Measurements from ENCODE around the gene PCDHGB2.
"Not testable (repeated sequence)": the region's sequence is repeated elsewhere in the genome, so short reads cannot be mapped to it uniquely, and the experiment has no call there.

The PCDHGB2 gene

GRCh38 chr5:141359790-141360426 lies at the start of gene PCDHGB2:
Gene PCDHGB2 (plus strand): TSS chr5:141359994. CDS start chr5:141360136, 142 bp downstream.
- DNase-seq, result no peak

GRCh38 chr5:141313711-141314110 lies 46.1 kb upstream of the PCDHGB2 start:
- no peak for DNase-seq

GRCh38 chr5:141316963-141317362 lies 42.8 kb upstream of the PCDHGB2 start:
- not testable (repeated sequence) for DNase-seq

- DNase-seq, result no peak
Observed at GRCh38 chr5:141319202-141319601, 40.6 kb upstream of the PCDHGB2 start.

GRCh38 chr5:141319699-141320098 lies 40.1 kb upstream of the PCDHGB2 start:
- no peak for DNase-seq

GRCh38 chr5:141320225-141321169 lies 39.3 kb upstream of the PCDHGB2 start, which contains the start of gene TAF7:
Gene TAF7 (minus strand): TSS chr5:141320784. CDS start chr5:141320044, 740 bp downstream.
- peak; percentile 87 for DNase-seq

- DNase-seq, result no peak
Observed at GRCh38 chr5:141322261-141322660, 37.5 kb upstream of the PCDHGB2 start.

- peak; percentile 59 for DNase-seq
Observed at GRCh38 chr5:141326088-141326854, 33.5 kb upstream of the PCDHGB2 start.

- DNase-seq, result no peak
Observed at GRCh38 chr5:141328231-141328630, 31.6 kb upstream of the PCDHGB2 start.

GRCh38 chr5:141330299-141331080 lies 29.3 kb upstream of the PCDHGB2 start, which contains the start of gene PCDHGA1:
Gene PCDHGA1 (plus strand): TSS chr5:141330514.
- no peak for DNase-seq

GRCh38 chr5:141332571-141332970 lies 27.2 kb upstream of the PCDHGB2 start:
- DNase-seq, result not testable (repeated sequence)

- DNase-seq, result no peak
Observed at GRCh38 chr5:141338538-141339306, 21.1 kb upstream of the PCDHGB2 start, which contains the start of gene PCDHGA2. Gene PCDHGA2 (plus strand): TSS chr5:141338760.

- DNase-seq, result not testable (repeated sequence)
Observed at GRCh38 chr5:141340781-141341354, 18.9 kb upstream of the PCDHGB2 start.

GRCh38 chr5:141342773-141343172 lies 17.0 kb upstream of the PCDHGB2 start:
- DNase-seq, result no peak

GRCh38 chr5:141343242-141343952 lies 16.4 kb upstream of the PCDHGB2 start, which contains the start of gene PCDHGA3:
Gene PCDHGA3 (plus strand): TSS chr5:141343829. CDS start chr5:141344034, 205 bp downstream.
- DNase-seq, result no peak

GRCh38 chr5:141343953-141344463 lies 15.8 kb upstream of the PCDHGB2 start:
- no peak for DNase-seq

- no peak for DNase-seq
Observed at GRCh38 chr5:141345327-141345726, 14.5 kb upstream of the PCDHGB2 start.

- DNase-seq, result not testable (repeated sequence)
Observed at GRCh38 chr5:141346017-141346416, 13.8 kb upstream of the PCDHGB2 start.

GRCh38 chr5:141349917-141350619 lies 9.7 kb upstream of the PCDHGB2 start, which contains the start of gene PCDHGB1:
Gene PCDHGB1 (plus strand): TSS chr5:141350099. CDS start chr5:141350261, 162 bp downstream.
- DNase-seq, result no peak

Measured in activated CD4-positive, alpha-beta T cell treated with anti-CD3 and anti-CD28 coated beads for 1 hour (primary cell).